ENCODE results near the gene HSPB7.
A peak's percentile ranks its signal among the peaks of the same experiment; 100 is the strongest.
"Not testable (repeated sequence)": the region's sequence is repeated elsewhere in the genome, so short reads cannot be mapped to it uniquely, and the experiment has no call there.

HSPB7 gene

DNA sequence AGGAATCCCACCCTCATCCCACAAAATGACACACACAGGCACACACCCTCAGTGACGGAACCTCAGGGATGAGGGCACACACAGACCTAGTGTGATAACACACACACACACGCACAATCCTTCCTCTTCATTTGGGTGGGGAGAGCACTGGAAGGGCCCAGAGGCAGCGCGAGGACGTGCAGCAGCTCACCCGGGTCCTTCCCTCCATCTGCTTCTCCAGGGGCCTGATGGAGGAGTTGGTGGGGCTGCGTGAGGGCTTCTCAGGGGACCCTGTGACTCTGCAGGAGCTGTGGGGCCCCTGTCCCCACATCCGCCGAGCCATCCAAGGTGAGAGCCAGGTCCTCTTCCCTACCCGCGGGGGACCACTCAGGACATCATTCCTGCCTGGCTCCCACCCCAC, 4.5 kb upstream of the HSPB7 start:
- DNase-seq (ENCODE audit: low spot score): no peak

GRCh38 chr1:16021681-16022080, 3.8 kb upstream of the HSPB7 start, which contains the start of gene CLCNKA:
Gene CLCNKA (plus strand): TSS chr1:16022036. CDS start chr1:16022620, 584 bp downstream.
- no peak for DNase-seq (ENCODE audit: low spot score)

DNA sequence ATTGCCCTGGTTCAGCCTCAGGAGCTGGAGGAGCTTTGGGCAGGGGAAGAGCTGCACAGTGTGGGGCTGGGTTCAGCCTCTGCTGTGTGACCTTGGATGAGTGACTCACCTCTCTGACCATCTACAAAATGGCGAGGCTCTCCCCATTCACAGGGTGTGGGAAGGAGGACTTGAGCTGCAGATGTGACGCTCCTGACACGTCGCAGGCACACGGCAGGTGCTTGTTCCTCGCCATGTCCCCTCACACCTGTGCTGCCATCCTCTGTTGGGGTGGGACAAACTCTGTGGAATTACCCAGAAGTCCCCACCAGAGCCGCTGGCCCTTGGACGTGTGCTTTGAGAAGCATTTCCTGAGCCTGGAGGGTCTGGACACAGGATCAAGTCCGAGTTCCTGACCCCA, 3.0 kb upstream of the HSPB7 start:
- DNase-seq (ENCODE audit: low spot score): not testable (repeated sequence)

- DNase-seq (ENCODE audit: low spot score): no peak
Observed at GRCh38 chr1:16020325-16020724, 2.5 kb upstream of the HSPB7 start.

- peak; percentile 62 for DNase-seq (ENCODE audit: low spot score)
Observed at GRCh38 chr1:16019644-16020277, 1.9 kb upstream of the HSPB7 start.

- no peak for DNase-seq (ENCODE audit: low spot score)
Observed at GRCh38 chr1:16018749-16019643, 1.2 kb upstream of the HSPB7 start.

GRCh38 chr1:16018308-16018707, 465 bp upstream of the HSPB7 start:
- no peak for DNase-seq (ENCODE audit: low spot score)

- no peak for DNase-seq (ENCODE audit: low spot score)
Observed at GRCh38 chr1:16017076-16017460, 775 bp downstream of the HSPB7 start.

DNA sequence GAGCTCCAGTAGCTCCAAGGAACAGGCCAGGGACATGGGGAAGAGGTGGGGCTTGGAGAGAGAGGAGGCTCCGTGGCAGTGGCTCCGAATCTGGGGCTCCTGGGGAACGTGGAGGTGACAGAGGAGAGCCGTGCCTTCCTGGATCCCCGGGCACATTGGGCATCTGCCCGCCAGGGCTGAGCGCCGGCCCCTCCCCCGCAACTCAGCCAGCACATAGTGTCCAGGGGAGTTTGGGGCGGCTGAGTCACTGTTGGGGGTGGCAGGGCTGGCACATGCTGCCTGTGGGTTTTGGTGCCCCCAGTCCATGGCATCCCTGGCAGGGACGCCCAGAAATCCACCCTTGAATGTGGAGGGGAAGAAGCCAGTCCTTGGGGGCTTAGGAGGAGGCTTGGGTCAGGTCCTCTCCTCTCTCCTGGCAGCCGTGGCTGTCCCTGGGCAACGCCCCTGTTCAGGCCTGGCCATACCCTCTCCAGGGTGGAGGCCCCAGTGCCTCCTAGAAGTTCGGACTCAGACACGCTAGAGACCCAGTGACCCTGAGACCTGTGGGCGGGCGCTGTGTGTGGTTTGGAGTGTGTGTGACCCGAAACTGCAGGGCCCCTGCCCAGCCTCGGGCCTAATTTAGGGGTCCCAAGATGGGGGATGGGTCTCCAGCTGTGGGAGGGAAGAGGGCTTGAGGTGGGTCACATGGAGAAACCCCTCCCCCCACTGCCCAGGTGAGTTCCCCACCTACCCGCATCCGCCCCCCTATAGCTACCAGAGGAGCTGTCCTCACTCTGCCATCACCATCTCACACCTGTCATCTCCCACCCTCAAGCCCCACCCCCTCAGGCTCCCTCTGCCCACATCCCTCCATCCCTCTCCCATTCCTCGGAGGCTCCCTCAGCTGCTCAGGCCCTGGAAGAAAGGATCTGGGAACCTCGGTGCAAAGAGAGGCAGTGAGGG, 1.6 kb downstream of the HSPB7 start:
- peak; percentile 43 for DNase-seq (ENCODE audit: low spot score)

DNA sequence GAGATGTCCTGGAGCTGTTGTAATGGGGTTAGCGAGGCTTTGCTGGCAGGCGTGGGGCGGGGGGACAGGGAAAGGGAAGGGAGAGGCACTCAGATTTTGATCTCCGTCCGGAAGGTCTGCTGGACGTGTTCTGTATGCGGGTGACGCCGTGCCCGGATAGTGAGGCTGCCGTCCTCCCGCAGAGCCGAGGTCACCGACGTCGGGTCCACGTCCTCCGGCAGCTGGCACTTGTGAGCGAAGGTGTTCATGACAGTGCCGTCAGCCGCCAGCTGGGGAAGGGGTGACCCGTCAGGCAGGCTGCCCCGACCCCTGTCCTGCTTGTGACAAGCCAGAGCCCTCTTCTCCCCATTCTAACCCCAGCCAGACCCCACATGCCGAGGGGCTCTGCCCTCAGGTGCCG, 2.4 kb downstream of the HSPB7 start:
- DNase-seq (ENCODE audit: low spot score): no peak

- DNase-seq (ENCODE audit: low spot score): no peak
Observed at GRCh38 chr1:16014509-16015482, 3.0 kb downstream of the HSPB7 start.

DNA sequence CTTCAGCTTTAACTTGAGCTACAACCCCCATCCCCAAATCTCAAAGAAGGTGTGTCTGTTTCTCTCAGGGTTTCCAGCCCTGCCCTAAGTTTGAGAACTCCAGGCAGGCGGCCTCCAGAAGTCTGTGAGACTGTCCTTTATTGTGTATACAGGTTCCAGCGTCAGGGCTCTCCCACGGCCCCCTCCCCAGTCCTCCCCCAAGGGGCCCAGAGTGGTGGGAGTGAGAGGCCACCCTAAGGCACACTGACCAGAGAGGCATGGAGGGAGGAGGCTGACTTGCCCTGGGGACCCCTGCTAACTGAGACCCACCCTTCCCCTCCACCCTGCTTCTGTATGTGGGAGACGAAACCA, 4.0 kb downstream of the HSPB7 start:
- DNase-seq (ENCODE audit: low spot score): no peak

GRCh38 chr1:16013220-16013907, 4.5 kb downstream of the HSPB7 start:
- peak; percentile 73 for DNase-seq (ENCODE audit: low spot score)

DNA sequence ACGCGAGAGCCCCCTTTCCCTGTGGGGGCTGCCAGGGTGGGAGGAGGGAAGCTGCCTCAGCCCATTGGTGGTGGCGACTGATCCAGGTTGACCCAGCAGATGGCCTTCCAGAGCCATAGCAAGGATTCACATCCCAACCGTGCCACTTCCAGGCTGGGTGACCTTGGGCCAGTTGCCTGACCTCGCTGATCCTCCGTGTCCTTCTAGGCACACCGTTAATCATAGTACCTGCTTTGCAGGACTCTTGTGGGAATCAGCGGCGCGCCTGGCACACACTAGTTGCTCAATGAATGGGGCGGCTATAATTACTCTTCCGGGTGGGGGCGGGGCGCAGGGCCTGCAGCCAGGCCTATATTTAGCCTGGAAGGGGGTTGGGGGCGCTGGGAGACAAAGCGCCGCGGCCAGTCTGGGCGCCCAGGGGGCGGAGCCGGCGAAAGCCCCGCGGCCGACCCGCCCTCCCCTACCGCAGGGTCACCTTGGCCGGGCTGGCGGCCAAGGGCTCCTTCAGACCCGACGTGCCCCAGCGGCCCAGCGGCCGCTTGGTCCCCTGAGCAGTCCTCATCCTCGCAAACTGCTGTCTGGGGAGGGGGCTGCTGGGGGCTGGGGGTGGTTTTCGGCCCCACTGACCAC, 5.1 kb downstream of the HSPB7 start:
- DNase-seq (ENCODE audit: low spot score): peak; percentile 61

DNA sequence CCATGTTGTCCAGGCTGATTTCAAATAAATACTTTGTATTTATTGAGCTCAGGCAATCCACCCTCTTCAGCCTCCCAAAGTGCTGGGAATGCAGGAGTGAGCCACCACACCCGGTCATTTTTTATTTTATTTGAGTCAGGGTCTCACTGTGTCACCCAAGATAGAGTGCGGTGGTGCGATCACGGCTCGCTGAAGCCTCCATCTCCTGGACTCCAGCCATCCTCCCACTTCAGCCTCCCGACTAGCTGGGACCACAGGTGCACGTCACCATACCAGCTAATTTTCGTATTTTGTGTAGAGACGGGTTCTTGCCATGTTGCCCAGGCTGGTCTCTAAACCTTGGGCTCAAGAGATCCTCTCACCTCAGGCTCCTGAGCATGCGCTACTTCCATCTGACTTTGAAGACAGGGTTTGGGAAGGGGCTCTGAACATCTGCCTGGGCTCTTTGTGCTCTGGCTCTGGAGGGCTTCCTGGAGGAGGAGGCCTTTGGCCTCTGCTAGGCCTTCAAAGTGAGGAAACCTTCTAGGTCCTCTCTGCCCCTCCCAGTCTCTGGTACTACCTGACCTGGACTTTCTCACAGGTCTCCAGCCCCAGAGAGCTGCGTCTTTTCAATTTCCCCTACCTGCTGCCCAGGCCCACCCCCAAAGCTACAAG, 5.8 kb downstream of the HSPB7 start:
- no peak for DNase-seq (ENCODE audit: low spot score)

- no peak for DNase-seq (ENCODE audit: low spot score)
Observed at GRCh38 chr1:16010837-16011236, 7.0 kb downstream of the HSPB7 start.

DNA sequence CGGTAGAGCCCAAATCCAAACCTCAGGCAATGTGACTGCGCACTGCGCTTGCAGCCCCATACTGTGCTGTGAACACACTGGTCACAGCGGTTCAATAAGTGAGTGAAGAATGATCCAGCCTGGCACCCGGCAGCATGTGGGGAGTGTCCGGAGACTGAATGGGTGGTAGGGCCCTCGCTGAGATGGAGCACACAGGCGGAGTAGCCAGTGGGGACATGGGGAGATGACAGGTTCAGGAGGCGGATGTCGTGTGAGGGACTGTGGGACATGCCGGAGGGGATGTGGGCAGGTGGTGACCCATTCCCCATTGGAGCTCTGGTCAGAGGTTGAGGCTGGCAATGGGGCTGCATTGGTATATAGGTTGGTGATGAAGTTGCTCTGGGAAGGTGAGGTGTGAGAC, 8.2 kb downstream of the HSPB7 start:
- DNase-seq (ENCODE audit: low spot score): no peak

DNA sequence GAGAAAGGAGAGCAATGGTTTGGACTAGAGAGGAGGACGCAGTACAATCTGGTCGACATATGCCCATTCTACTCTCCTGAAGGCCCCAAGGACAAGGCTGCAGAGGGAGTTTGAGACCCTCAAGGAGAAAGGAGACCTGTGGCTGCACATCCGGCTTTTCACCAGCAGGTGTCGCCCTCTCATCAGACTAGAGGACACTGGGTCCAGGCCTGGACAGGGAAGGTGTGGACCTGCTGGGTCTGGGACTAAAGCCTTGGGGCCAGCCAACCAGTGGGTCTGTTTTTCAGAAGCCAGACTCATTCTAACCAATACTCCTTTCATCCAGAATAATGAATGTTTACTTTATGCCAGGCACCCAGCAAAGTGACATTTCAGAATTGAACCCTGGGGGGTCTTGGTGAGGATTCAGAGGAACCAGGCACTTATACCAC, 8.8 kb downstream of the HSPB7 start:
- DNase-seq (ENCODE audit: low spot score): peak; percentile 81

DNA sequence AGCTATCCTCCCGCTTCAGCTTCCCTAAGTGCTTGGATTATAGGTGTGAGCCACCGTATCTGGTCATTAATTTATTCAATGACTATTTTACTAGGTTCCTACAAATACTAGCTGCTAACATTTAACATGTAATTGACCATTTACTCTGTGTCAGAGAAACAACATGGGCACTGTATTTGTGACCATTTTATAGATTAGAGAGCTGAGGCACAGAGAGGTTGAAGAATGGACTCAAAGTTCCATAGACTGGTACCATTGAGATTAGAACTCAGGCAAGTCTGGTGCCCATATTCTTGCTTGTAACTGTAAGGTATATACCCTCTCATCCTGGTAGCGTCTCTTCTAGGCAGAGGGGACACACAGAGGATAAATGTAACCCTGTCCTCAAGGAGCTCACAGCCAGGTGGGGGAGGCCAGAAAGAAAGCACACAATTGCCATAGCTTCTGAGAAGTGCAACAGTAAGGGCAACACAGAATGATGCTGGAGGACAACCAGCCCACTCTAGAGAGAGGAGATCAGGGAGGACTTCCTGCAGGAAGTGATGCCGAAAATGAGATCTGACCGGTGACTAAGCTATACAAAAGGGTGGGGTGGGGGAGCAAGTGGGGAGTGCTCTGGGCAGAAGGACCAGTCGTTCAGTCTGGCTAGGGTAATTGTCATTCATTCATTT, 10.0 kb downstream of the HSPB7 start:
- no peak for DNase-seq (ENCODE audit: low spot score)
